A673 (cell line): ENCODE results near the gene AGAP2. TPM values are rescaled to one million over a fixed set of nuclear protein-coding genes. Genes with fewer than 3 reads are reported as not detected.

Experiments used
- BruUV-seq: library from RNA; stranded (reverse); fragments of 400-500 nt; replicated peaks from 2 replicates; lab custom pipeline; 2021; lab: Mats Ljungman, UMichigan
- CTCF ChIA-PET: fragments of 300-600 bp; sonication (Branson Sonifier 250); formaldehyde crosslinking; loops from one replicate; lab custom pipeline; 2022; ENCODE audit warnings: antibody characterized with exemption; lab: Charles Lee
- POLR2A ChIA-PET: fragments of 300-600 bp; sonication (Branson Sonifier 250); formaldehyde crosslinking; loops from one replicate; lab custom pipeline; 2022; ENCODE audit warnings: antibody characterized with exemption; ENCODE audit not compliant: low non-redundant PET; lab: Charles Lee
- DNase-seq: peaks from one replicate; pipeline ENCODE4 v3.0.0-alpha.2; 2015; ENCODE audit warnings: low spot score
- H3K27ac ChIP-seq: fragments of 200-600 bp; sonication (generic); 2 replicates; pipeline ENCODE4 v1.5.1; 2016; ENCODE audit warnings: mixed run types, low read depth, mild to moderate bottlenecking, mixed read lengths, antibody characterized with exemption, low read length; ENCODE audit not compliant: poor library complexity, severe bottlenecking
- H3K27me3 ChIP-seq: fragments of 200-600 bp; sonication (generic); replicated peaks from 2 replicates; pipeline ENCODE4 v1.6.1; 2017; ENCODE audit warnings: mixed run types, low read depth, mild to moderate bottlenecking, mixed read lengths, antibody characterized with exemption, low read length; ENCODE audit not compliant: insufficient read depth, poor library complexity
- H3K36me3 ChIP-seq: fragments of 200-600 bp; sonication (generic); 2 replicates; pipeline ENCODE4 v1.6.1; 2016; ENCODE audit warnings: mixed run types, mild to moderate bottlenecking, mixed read lengths, antibody characterized with exemption, low read length; ENCODE audit not compliant: insufficient read depth, poor library complexity, severe bottlenecking
- H3K4me1 ChIP-seq: fragments of 200-600 bp; sonication (generic); 2 replicates; pipeline ENCODE4 v1.6.1; 2017; ENCODE audit warnings: mixed run types, mild to moderate bottlenecking, mixed read lengths, antibody characterized with exemption, low read length; ENCODE audit not compliant: insufficient read depth, poor library complexity, severe bottlenecking
- H3K4me3 ChIP-seq: fragments of 200-600 bp; sonication (generic); 2 replicates; pipeline ENCODE4 v1.5.1; 2016; ENCODE audit warnings: low read depth, mixed run types, mild to moderate bottlenecking, mixed read lengths, low read length; ENCODE audit not compliant: poor library complexity, severe bottlenecking
- H3K9me3 ChIP-seq: fragments of 200-600 bp; sonication (generic); 2 replicates; pipeline ENCODE4 v1.6.1; 2016; ENCODE audit warnings: mixed run types, low read depth, mild to moderate bottlenecking, mixed read lengths, antibody characterized with exemption, low read length; ENCODE audit not compliant: poor library complexity, severe bottlenecking
- CTCF ChIP-seq: fragments of 300-800, 200-600 bp; sonication (generic); conservative IDR thresholded peaks from 2 replicates; pipeline ENCODE4 v1.5.1; 2017; ENCODE audit warnings: low read depth, mild to moderate bottlenecking, antibody characterized with exemption, low read length, moderate library complexity, mixed read lengths
- EZH2 ChIP-seq: fragments of 200-600 bp; sonication (generic); IDR thresholded peaks from 2 replicates; pipeline ENCODE4 v1.6.1; 2017; ENCODE audit warnings: borderline replicate concordance, low read depth, mild to moderate bottlenecking, mixed read lengths, antibody characterized with exemption, low read length; ENCODE audit not compliant: poor library complexity, severe bottlenecking
- intact Hi-C: fragments of 100-400 bp; cut with micrococcal nuclease; formaldehyde crosslinking; loops from one replicate; pipeline ENCODE4 v1.10.0; 2022; ENCODE audit not compliant: unreplicated experiment
- total RNA-seq: library from RNA; stranded (reverse); gene quantifications from 2 replicates; pipeline ENCODE4 v1.2.3, GENCODE V29; 2021

Gene AGAP2
- total RNA-seq, 1 experiment from 2014 or later: 4.0 TPM

GRCh38 chr12:57692500-57692899 is 46.0 kb downstream of the AGAP2 start:
- POLR2A ChIA-PET: no interaction called here
- Histone ChIP-seq H3K27me3 (peaks cover 4% of the 10 kb centered on the region), H3K36me3 (peaks cover 13% of the 10 kb centered on the region), H3K9me3 (no peaks in the 10 kb centered on the region), H3K4me1 (no peaks in the 10 kb centered on the region), H3K4me3 (no peak overlapping the region), H3K27ac (no peak overlapping the region)
- TF ChIP-seq CTCF: no peak
- no peak for TF ChIP-seq EZH2
- intact Hi-C loops: no loop called here
- DNase-seq: no peak
- BruUV-seq: no TSS peak
- CTCF ChIA-PET: interaction anchor here (0.6 kb wide), 1 partner anchor 33 kb away, joined by 3 read pairs; no protein-coding TSS in a partner anchor

GRCh38 chr12:57688931-57689330 is 49.6 kb downstream of the AGAP2 start:
- ChIA-PET POLR2A (no interaction called here), CTCF (no interaction called here)
- BruUV-seq: no TSS peak
- intact Hi-C loops: no loop called here
- TF ChIP-seq EZH2 (no peak), CTCF (no peak)
- no peak overlapping the region for H3K4me3 ChIP-seq
- no peak for DNase-seq
- peaks cover 23% of the 10 kb centered on the region for H3K27me3 ChIP-seq
- H3K27ac ChIP-seq: no peak overlapping the region
- no peaks in the 10 kb centered on the region for H3K4me1 ChIP-seq
- no peaks in the 10 kb centered on the region for H3K9me3 ChIP-seq
- no peaks in the 10 kb centered on the region for H3K36me3 ChIP-seq

GRCh38 chr12:57687862-57688261 is 50.7 kb downstream of the AGAP2 start:
- POLR2A ChIA-PET: no interaction called here
- TF ChIP-seq EZH2 (no peak), CTCF (no peak)

More at GRCh38 chr12:57687862-57688261, 50.7 kb downstream of the AGAP2 start:
- H3K36me3 ChIP-seq: no peaks in the 10 kb centered on the region
- H3K4me3 ChIP-seq: no peak overlapping the region
- CTCF ChIA-PET: no interaction called here
- intact Hi-C loops: no loop called here
- DNase-seq: no peak
- no peaks in the 10 kb centered on the region for H3K9me3 ChIP-seq
- no peak overlapping the region for H3K27ac ChIP-seq
- H3K27me3 ChIP-seq: peaks cover 23% of the 10 kb centered on the region
- H3K4me1 ChIP-seq: no peaks in the 10 kb centered on the region
- BruUV-seq: no TSS peak
